ENCODE measurements around the gene CLDN9.
A peak's percentile ranks its signal among the peaks of the same experiment; 100 is the strongest.

CLDN9 gene

DNA sequence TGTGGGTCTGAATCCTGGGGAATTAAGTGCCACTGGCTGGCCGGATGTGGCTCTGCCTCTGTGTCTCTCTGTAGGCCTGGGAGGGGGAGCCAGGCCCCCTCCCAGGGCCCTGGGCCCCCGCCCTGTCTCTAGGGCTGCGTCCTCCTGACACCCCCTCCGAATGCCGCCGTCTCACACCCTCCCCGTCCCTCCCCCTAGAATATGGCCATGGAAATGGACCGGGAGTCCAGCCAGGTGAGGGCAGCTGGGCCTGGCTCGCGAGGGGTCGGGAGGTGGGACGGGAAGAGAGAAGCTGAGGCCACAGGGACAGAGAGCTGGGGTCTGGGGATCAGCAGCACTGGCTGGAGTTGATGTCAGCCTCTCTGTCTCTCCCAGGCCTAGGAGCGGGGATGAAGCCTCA lies 16.4 kb upstream of the CLDN9 start:
- DNase-seq (ENCODE audit: low spot score) = no peak

DNA sequence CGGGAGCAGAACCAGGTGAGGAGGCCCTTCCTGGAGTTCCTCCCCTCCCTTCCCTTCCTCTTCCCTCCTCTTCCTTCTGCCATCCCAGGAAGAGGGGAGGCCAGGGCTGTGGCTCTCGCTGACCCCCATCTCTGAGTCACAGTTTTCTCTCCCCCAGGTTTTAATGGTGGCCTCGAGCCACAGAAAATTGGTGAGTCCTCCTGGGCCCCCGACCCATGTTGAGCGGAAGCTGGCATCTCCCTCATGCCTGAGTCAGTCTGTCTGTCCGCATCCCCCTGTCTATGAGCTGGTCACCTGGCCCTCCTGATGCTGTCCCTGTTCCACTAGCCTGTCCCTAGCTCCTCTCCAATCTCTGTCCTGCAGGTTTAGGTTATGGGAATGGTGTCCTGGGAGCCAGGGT lies 12.8 kb upstream of the CLDN9 start:
- no peak for DNase-seq (ENCODE audit: low spot score)

DNA sequence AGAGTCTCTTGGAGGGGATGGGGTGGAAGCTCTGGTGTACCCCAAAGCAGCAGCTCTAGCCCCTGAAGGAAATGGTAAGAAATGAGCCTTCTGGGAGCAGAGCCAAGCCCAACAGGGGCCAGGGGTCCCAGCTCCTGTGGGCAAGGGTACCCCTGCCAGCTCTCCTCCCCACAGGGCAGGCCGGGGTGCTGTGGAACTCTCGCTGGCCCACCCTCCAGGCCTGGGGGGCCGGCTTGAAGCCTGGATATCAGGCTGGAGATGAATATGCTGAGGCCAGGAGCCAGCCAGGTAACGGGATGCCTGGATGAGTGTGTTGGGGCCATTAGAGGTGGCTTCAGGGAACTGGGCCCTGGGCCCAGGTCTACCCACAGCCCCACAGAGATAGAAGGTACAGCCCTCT lies 12.2 kb upstream of the CLDN9 start:
- no peak for DNase-seq (ENCODE audit: low spot score)

DNA sequence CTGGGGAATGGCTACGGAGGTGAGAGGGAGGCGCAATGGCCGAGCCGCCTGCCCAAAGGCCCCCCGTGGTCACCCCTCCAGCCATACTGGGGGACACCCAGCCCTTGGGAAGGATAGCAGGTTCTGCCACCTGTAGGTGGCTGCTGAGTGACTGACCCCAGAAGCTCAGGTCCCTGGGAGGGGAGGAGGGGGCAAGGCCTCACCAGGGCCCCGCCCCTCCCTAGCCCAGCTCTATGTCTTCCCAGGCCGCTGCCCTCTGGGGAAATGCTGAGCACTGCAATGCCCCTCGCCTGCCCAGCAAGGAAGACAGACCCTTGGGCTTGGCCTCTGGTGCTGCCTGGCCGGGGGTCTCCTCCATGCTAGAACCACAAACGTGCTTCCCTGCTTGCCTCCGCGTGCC lies 11.4 kb upstream of the CLDN9 start:
- DNase-seq (ENCODE audit: low spot score) = no peak

DNA sequence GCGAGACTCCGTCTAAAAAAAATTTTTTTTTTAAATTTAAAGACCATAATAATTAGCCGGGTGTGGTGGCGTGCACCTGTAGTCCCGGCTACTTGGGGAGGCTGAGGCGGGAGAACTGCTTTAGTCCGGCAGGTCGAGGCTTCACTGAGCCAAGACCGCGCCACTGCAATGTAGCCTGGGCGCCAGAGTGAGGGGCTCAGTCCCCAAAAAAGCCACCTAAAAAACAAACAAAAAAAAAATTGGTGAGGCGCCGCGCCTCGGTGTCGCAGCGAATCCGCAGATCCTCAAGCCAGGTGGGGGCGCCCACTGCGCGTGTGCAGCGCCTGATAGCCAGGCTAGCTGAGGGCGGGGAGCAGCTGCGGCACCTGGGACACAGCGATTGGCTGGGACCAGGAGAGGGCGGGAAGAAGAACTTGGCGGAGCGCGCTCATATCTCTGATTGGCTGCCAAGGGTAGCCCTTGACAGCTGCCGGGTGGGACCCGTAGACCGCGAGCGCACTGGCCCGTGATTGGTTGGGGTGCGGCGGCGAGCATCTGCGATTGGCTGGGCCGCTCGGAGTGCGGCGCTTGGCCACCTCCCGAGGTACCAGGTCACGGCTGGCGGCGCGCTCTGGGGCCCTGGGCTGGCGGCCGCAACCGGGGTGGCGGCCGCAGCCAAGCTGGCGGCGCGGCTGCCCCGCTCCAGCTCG lies 9.0 kb upstream of the CLDN9 start:
- DNase-seq (ENCODE audit: low spot score) = peak; percentile 99

DNA sequence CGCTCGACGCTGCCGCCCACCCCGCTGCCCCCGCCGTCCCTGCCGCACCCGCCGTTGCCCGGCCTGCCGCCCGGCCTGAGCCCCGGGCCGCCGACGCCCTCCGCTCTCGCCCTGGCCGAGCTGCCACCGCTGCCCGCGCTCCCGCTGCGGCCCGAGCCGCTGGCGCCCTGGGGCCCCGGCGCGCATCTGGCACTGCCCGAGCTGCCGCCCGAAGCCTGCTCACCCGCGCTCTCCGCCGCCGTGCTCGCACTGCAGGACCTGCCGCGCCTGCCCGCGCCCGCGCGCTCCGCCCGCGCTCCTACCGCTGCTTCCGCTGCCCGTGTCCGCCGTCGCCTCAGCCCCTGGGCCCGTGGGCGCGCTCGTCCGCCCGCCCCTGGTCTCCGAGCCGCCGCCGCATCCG lies 8.4 kb upstream of the CLDN9 start:
- no peak for DNase-seq (ENCODE audit: low spot score)

DNA sequence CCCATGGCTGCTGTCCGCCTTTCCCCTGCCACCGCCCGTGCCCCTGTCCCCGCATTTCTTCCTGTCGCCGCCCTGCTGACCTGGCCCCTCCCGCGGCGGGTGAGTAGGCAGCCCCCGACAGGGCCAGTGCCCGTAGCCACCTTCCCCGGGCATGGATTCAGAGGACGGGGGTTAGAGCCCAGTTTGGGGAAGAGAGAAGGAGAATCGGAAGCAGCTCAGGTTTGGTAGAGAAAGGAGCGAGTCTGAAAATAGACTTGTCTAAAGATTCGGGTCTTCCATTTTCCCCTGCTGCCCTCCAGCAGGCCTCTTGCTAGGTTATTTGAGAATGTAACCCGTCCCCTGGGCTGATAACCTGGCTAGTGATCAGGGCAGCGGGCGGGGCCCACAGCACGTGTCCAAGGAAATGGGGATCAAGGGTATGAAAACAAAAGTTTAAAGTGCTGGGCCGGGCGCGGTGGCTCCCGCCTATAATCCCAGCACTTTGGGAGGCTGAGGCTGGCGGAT lies 7.9 kb upstream of the CLDN9 start:
- peak; percentile 44 for DNase-seq (ENCODE audit: low spot score)

DNA sequence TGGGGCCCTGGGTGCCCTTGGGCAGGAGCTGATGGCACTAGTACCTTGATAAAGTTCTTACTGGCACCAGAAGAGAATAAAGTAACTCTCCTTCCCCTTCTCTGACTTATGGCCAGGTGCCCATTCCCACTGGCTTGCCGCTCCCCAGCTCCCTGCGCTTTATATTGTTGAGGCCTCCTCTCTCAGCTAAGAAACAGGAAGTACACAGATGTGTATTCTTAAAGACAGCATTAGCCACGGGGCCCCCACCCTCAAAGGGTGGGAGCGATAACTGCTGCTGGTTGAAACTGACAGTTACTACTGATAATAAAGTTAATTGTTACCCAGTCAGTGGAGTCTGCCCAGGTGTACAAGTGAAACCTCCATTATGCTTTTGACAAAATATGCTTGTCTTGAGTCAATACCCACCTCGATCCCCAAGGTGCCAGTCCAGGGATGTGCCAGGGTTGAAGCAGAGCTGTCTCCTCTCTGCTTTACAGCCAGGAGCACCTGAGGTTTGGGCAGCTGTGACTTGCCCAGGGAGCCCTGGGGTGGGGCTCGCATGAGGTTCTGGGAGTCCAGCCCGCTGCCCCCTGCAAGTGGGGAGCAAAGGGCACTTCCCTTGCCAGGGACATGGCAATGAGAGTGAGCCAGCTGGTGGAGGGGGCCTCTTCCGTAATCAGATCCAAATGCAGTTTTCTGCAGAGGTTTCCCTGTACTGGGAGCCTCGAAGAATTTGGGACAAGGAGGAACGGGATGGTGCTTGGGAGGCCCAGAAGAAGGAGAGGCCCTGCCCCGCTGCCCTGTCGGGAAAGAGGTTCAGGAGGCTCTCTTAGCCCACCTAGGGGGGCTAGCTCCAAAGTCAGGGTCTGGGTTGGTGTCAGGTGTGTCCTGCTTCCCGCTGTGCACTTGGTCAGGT lies 5.4 kb upstream of the CLDN9 start:
- DNase-seq (ENCODE audit: low spot score) = no peak

DNA sequence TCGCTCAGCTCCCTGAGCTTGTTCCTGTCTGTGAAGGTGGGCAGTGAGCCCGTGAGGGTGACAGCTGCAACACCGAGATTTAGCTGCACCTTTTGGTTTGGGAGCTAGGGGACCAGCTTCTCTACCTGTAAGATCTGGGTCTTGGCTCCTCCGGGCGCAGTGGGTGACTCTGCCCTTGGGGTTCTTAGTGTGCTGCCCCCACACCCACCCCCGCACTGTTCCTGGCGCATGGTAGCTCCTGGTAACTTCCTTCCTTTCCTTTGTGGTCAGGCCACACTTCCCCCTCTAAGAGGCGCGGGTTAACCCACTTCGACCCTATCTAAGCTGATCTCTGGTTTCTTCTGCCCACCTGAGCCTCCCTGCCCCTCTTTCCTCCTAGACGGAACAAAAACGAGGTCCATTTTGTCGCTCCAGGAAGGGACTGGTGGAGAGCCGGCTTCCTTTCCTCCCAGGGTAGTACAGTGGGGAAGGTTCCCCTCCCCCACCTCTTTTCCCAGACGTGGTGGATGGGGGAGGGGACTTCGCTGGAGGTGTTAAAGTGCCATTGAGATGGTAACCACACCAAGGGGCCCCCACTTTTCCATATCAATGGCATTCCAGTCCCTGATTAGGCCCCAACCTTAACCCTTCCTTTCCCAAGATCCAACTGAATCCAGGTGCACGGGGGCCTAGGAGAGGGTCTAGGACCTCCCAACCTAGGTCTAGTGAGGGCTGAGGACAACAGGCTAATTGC lies 4.6 kb upstream of the CLDN9 start:
- no peak for DNase-seq (ENCODE audit: low spot score)

DNA sequence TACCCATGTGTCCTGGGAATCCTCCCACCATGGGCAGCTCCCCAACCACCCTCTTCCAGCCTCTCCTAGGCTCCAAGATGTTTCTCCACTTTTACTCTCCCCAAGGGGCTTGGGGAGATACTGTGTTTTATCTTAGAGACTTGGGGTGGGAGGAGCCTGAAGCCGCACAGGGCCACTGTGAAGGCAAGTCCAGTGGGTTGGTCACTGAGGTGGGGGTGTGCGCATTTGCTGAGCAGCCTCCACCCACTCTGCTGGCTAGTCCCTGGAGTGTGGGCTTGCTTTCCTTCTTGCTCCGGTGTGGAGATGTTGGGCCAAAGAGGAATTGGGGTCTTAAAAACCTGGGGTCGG lies 4.1 kb upstream of the CLDN9 start:
- no peak for DNase-seq (ENCODE audit: low spot score)

DNA sequence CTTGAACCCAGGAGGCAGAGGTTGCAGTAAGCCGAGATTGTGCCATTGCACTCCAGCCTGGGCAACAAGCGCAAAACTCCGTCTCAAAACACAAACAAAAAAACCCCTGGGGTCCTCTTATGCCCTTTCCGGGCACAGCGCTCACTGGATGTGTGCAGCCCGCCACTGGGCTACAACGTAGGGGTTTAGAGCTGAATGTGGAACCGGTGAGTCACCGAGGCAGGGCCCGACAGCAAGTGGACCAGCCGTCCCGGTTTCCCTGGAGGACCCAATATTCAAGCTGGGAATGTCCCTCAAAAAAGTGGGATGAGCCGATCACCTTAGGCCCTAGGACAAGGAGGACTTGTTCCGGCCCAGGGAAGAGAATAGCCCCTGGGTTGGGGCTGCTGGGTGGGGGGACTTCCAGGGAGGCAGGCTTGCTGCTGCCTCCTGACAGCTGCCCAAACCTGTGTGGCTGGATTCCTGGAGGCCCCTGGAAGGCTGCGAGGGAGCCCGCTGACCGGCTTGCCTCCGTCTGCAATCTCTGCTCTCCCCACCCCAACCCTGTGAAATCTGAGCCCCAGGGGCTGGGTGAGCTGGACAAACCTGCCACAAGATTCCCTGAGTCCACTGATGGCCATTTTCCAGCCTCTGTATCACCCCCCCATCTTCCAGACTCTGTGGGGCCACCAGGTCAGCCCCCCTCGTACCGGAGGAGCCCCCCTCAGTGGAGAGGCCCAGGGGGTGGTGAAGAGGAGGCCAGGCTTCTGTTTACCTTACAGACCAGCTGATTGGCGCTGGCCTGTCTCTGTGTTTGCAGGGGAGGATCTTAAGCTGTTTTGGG lies 2.9 kb upstream of the CLDN9 start:
- DNase-seq (ENCODE audit: low spot score) = no peak

DNA sequence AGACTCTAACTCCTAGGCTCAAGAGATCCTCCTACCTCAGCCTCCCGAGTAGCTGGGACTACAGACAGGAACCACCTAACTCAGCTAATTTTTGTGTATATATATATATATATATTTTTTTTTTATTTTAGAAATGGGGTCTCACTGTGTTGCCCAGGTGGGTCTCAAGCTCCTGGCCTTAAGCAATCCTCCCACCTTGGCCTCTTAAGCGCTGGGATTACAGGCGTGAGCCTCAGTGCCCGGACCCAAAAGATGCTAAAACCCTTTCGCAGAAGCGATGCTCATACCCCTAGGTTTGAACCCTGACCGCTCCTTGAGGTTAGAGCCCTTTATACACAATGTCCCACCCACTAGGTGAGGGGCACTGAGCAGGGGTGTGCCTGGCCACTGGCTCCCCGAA lies 2.2 kb upstream of the CLDN9 start:
- no peak for DNase-seq (ENCODE audit: low spot score)

DNA sequence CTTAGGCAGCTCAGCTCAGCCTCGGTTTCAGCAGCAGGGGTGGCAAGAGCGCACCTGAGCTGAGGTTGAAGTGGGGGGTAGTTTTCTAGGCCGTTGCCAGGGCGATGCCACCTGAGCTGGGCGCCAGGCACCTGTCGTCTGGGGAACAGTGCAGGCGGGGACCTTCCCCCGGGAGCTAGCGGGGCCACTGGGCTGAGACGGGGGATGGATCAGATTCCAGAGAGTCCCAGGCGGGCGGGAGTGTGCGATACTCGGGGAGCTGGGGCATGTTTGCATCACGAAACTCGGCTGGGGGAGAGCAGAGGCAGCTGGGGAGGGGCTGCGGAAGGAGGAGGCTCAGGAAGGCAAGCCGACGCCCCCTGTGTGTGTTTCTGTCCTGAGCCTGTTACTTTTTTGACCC lies 477 bp upstream of the CLDN9 start:
- no peak for DNase-seq (ENCODE audit: low spot score)

DNA sequence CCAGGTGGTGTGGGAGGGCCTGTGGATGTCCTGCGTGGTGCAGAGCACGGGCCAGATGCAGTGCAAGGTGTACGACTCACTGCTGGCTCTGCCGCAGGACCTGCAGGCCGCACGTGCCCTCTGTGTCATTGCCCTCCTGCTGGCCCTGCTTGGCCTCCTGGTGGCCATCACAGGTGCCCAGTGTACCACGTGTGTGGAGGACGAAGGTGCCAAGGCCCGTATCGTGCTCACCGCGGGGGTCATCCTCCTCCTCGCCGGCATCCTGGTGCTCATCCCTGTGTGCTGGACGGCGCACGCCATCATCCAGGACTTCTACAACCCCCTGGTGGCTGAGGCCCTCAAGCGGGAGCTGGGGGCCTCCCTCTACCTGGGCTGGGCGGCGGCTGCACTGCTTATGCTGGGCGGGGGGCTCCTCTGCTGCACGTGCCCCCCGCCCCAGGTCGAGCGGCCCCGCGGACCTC lies 798 bp downstream of the CLDN9 start:
- DNase-seq (ENCODE audit: low spot score) = no peak

DNA sequence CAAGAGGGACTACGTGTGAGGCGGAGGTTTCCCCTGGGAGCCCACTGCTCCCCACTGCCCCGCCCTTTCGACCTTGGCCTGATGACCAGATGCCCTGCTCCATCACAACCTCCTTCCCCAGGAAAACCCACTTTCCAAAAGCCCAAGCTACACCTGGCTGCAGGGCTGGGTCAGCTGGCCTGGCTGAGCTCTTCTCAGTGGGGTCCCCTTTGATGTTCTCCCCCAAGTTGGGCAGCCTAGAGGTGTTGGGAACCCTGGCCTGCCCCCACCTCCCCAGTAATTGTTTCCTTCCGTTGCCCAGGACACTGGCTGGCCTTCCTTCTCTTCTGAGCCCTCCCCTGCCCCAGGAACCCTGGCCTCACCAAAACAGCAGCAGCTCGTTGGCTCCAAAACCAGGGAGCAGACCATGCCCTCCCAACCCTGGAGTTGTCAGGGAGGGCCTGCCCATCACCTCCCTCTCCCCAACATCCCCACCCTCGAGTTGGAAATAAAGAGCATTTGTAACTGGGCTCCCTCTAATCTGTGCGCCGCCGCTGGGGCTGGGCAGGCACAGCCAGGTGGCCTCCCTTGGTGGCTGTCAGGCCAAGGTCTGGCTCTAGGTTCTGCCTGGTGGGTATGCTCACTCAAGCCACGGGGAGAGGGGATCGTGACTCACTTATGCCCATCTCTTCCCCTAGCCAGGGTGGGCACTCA lies 1.4 kb downstream of the CLDN9 start:
- no peak for DNase-seq (ENCODE audit: low spot score)

DNA sequence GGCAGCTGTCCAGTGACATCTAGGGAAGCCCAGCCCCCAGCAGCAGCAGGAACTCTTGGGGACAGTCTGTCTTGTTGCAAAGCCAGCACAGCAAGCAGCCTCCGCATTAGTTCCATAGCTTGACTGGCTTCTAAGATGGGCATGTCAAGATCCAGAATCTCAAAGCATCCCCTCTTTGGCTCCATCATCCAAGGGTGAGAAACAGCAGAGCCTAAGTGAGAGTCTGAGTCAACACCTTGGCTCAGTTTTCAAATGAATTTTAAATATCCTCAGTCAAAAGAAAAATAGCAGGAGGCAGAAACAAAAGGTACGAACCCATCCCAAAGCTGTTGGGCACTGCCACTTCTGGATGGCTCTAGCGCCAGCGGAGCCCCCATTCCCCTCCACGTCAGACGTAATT lies 2.2 kb downstream of the CLDN9 start:
- DNase-seq (ENCODE audit: low spot score) = no peak

DNA sequence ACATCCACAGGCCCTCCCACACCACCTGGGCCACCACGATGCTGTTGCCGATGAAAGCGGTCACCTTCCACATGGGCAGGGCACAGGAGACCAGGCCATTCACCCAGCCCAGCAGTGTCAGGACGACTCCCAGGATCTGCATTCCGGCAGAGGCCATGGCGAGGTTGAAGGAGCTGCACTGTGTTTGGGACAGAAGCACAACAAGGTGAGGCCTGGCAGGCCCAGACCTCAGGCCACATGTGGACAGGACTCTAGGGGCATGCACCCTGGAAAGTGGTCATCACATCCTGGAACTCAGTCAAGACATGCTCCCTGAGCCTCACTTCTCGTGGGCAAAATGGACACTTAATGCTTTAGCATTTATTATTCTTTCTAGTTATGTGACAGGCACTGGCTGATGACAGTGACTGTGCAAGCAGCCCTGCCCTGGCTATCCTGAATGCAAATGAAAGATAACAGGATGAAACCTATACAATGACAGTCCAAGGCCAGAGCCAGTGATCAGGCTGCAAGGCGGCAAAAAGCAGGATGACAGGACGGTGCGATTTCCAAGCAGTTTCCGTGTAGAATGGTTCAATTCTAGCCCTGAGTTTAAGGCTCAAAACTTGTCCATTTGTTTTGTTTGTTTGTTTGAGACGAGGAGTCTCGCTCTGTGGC lies 3.3 kb downstream of the CLDN9 start:
- no peak for DNase-seq (ENCODE audit: low spot score)

DNA sequence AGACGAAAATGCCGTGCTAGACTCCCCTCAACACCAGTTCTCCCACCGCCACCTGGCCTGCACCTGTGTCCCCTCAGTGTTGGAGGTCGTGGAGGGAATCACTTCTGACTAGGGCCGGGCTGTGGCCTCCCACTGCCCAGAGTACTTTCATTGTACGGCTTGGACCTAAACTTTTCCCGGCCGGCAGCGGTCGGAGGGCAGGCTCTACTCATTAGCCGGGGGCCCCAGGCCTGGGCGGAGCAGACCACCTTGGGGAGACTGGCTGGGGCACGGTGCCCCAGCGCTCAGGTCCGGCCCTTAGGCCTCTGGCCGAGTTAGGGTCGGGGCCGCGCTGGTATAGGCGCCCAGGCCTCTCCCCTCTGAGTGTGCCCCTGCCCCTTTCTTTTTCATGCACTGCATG lies 4.6 kb downstream of the CLDN9 start:
- no peak for DNase-seq (ENCODE audit: low spot score)

DNA sequence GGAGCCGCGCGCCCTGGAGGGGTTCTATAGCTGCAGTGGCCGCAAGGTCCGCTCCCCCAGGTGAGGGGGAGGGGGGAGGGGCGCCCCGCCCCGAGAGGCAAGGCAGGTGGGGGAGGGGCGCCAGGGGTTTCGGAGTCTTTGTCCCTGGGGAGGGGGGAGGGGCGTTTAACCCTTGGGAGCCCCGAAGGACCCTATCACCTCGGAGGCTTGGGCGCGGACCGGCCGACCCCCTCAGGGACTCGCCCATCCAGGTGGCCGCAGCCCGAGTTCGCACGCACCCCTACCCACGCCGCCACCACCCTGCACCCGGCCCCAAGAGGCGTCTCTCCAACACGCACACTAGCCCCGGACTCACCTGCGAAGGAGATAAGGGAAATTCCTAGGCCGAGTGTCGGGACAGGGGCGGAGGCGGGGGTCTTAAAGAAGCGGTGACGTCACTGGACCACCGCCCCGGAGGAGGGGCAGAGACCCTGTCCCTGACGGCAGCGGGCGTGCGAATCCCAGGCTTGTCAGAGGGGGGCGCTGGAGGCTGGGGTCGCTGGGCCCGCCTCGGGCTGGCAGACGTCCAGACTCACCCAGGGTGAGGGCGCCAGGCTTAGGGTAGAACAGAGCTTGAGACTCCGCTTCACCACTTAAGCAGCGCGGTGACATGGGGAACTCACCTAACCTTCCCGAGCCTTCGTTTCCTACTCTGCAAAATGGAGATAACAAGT lies 5.2 kb downstream of the CLDN9 start, which contains the start of gene CLDN6:
CLDN6 (minus strand) TSS at position 390 of the 713 bp plus-strand sequence. CDS start 2,162 bp downstream, outside the sequence.
- DNase-seq (ENCODE audit: low spot score) = no peak
